Activated CD8-positive, alpha-beta memory T cell treated with anti-CD3 and anti-CD28 coated beads, Interleukin-2, amount 10 ng/mL, durations not matched to agents 7 days and 5 days (primary cell): ENCODE measurements around the gene BUD23. TPM values are rescaled to one million over a fixed set of nuclear protein-coding genes. Genes with fewer than 3 reads are reported as not detected.

Source experiments
- ATAC-seq: fragments of 150-1000 bp; cut with Tn5 transposase; one replicate; pipeline ENCODE4 v1.10.0; 2021; ENCODE audit warnings: moderate library complexity
- CTCF ChIA-PET: fragments of 350-600 bp; sonication (Branson Sonifier 250); formaldehyde crosslinking; loops from one replicate; lab custom pipeline; 2021; ENCODE audit warnings: antibody characterized with exemption; lab: Charles Lee
- DNase-seq: peaks from one replicate; pipeline ENCODE4 v3.0.0-alpha.2; 2020
- H3K27ac Mint-ChIP-seq: one replicate; pipeline ENCODE4 v1.8.0; 2021; ENCODE audit warnings: mild to moderate bottlenecking, mixed read lengths
- H3K27me3 Mint-ChIP-seq: one replicate; pipeline ENCODE4 v1.8.0; 2021; ENCODE audit warnings: mixed read lengths
- H3K36me3 Mint-ChIP-seq: one replicate; pipeline ENCODE4 v1.8.0; 2021; ENCODE audit warnings: mild to moderate bottlenecking, mixed read lengths
- H3K4me1 Mint-ChIP-seq: one replicate; pipeline ENCODE4 v1.8.0; 2021; ENCODE audit warnings: mixed read lengths
- H3K4me3 Mint-ChIP-seq: one replicate; pipeline ENCODE4 v1.8.0; 2021; ENCODE audit warnings: mild to moderate bottlenecking, moderate library complexity, mixed read lengths
- H3K9me3 Mint-ChIP-seq: one replicate; pipeline ENCODE4 v1.8.0; 2022; ENCODE audit warnings: low read depth, mixed read lengths
- total RNA-seq, 2 experiments: library from RNA; stranded (reverse); gene quantifications; one replicate each; pipeline ENCODE4 v1.2.3, GENCODE V29; 2021

BUD23 gene
- total RNA-seq: 10 to 100 TPM; 60.5 to 72.7 TPM

DNA sequence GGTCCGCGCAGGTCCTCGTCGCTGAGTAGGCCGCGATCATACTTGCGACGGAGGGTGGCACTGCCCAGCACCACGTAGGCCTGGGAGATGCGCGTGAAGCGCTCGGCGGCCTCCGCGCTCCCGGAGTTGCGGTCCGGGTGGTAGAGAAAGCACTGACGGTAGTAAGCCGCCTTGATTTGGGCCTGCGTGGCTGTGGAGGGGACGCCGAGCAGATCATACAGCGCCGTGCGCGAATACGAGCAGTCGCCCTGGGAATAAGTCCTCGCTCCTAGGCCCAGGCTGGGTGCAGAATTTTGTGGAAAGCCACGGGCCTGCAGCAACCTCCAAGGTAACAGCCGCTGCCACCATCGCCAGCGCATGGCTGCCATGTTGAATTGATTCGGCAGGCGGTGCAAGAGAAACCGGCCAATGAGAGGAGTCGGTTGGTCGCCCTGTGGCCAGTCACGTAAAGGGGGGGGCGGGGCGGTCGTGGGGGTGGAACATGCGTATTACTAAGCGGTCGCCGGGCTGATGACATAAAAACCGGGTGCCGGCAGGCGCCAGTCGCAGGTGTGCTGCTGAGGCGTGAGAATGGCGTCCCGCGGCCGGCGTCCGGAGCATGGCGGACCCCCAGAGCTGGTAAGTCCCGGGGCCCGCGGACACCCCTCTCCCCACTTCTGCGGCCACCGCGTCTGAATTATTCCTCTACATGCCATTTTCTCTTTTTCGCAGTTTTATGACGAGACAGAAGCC lies at the start of gene BUD23, which contains the start of gene DNAJC30:
TSS of gene BUD23 (plus strand) at position 542 of the 732 bp plus-strand sequence. CDS start at position 571, 29 bp downstream.
TSS of gene DNAJC30 (minus strand) at position 398 of the 732 bp plus-strand sequence. CDS start at position 368, 30 bp downstream.
- H3K36me3 Mint-ChIP-seq: peaks cover 23% of the 10 kb centered on the region
- peak within 1 kb of the TSS; percentile 95 for H3K4me3 Mint-ChIP-seq
- peaks cover 39% of the 10 kb centered on the region for H3K4me1 Mint-ChIP-seq
- DNase-seq (peak; percentile 98), ATAC-seq (peak; percentile 97)
- CTCF ChIA-PET: no interaction called here
- no peaks in the 10 kb centered on the region for H3K9me3 Mint-ChIP-seq
- no peaks in the 10 kb centered on the region for H3K27me3 Mint-ChIP-seq
- H3K27ac Mint-ChIP-seq: peak within 1 kb of the TSS; percentile 96

GRCh38 chr7:73633844-73634243 lies 49.6 kb upstream of the BUD23 start:
- no peak overlapping the region for H3K27ac Mint-ChIP-seq
- H3K36me3 Mint-ChIP-seq: no peaks in the 10 kb centered on the region
- no peak for ATAC-seq
- H3K9me3 Mint-ChIP-seq: no peaks in the 10 kb centered on the region
- no peaks in the 10 kb centered on the region for H3K4me1 Mint-ChIP-seq
- H3K4me3 Mint-ChIP-seq: no peak overlapping the region
- CTCF ChIA-PET: no interaction called here
- H3K27me3 Mint-ChIP-seq: peaks cover 39% of the 10 kb centered on the region
- no peak for DNase-seq

- DNase-seq (no peak), ATAC-seq (no peak)
- H3K27me3 Mint-ChIP-seq: peaks cover 35% of the 10 kb centered on the region
- CTCF ChIA-PET: no interaction called here
- H3K9me3 Mint-ChIP-seq: no peaks in the 10 kb centered on the region
- H3K36me3 Mint-ChIP-seq: no peaks in the 10 kb centered on the region
- no peak overlapping the region for H3K27ac Mint-ChIP-seq
- H3K4me3 Mint-ChIP-seq: no peak overlapping the region
- H3K4me1 Mint-ChIP-seq: no peaks in the 10 kb centered on the region
Measured at GRCh38 chr7:73635428-73636200, 47.8 kb upstream of the BUD23 start.

DNA sequence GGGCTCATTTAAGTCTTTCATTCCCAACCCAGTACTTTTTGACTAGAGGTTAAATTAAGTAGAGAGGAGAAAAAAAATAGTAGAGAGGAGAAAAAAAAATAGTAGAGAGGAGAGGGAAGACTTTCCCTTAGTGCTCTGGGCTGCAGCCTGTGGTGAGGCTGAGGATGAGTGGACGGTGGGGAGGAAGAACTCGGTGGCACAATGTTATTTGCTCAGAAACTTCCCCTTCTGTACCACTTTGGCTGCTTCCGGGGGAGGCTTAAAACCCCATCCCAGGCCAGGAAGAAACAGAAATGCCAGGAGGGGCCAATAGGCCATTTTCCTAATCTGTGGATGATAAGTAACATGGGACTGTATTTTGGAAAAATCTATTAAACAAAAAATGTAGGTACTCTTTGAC lies 44.5 kb upstream of the BUD23 start:
- Mint-ChIP-seq H3K4me3 (no peak overlapping the region), H3K36me3 (no peaks in the 10 kb centered on the region), H3K27me3 (peaks cover 19% of the 10 kb centered on the region), H3K9me3 (peaks cover 3% of the 10 kb centered on the region), H3K4me1 (no peaks in the 10 kb centered on the region), H3K27ac (no peak overlapping the region)
- DNase-seq: no peak
- CTCF ChIA-PET: no interaction called here
- no peak for ATAC-seq

DNA sequence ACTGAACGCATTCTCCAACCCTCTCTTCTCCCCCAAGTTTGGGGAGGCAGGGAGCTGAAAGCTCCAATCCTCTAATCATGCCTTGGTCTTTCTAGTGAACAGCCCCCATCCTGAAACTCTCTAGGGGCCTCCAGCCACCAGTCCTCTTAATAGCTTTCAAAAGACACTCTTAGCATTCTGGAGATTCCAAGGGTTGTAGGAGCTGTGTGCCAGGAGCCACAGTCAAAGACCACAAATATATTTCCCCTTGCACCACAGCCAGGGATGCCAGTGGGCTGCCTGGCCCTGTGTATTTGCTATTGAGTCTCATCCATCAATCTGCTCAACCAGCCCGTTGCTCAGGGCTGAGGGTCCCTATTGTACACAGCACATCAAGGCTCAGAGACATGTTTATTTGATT lies 40.6 kb upstream of the BUD23 start:
- no peak for DNase-seq
- no peaks in the 10 kb centered on the region for H3K4me1 Mint-ChIP-seq
- H3K27me3 Mint-ChIP-seq: peaks cover 37% of the 10 kb centered on the region
- no peak for ATAC-seq
- no peaks in the 10 kb centered on the region for H3K36me3 Mint-ChIP-seq
- no peak overlapping the region for H3K27ac Mint-ChIP-seq
- H3K9me3 Mint-ChIP-seq: peaks cover 3% of the 10 kb centered on the region
- H3K4me3 Mint-ChIP-seq: no peak overlapping the region
- CTCF ChIA-PET: interaction anchor here (0.6 to 3.2 kb wide), 2 partner anchors 27 to 36 kb away, joined by 3 to 14 read pairs; no protein-coding TSS in a partner anchor

GRCh38 chr7:73644688-73645286 lies 38.6 kb upstream of the BUD23 start:
- CTCF ChIA-PET: interaction anchor here (3.2 kb wide), 1 partner anchor 38 kb away, joined by 14 read pairs; no protein-coding TSS in a partner anchor

GRCh38 chr7:73645643-73646174 lies 37.7 kb upstream of the BUD23 start:
- Mint-ChIP-seq H3K4me3 (no peak overlapping the region), H3K9me3 (peaks cover 3% of the 10 kb centered on the region), H3K36me3 (no peaks in the 10 kb centered on the region), H3K4me1 (peaks cover 4% of the 10 kb centered on the region), H3K27ac (no peak overlapping the region), H3K27me3 (peaks cover 57% of the 10 kb centered on the region)
- ATAC-seq (no peak), DNase-seq (no peak)
- CTCF ChIA-PET: interaction anchor here (1.1 to 3.2 kb wide), 3 partner anchors 39 to 80 kb away, joined by 3 to 14 read pairs (median 7); no protein-coding TSS in a partner anchor

More at GRCh38 chr7:73644688-73645286, 38.6 kb upstream of the BUD23 start:
- Mint-ChIP-seq H3K27me3 (peaks cover 51% of the 10 kb centered on the region), H3K9me3 (peaks cover 3% of the 10 kb centered on the region), H3K36me3 (no peaks in the 10 kb centered on the region), H3K4me3 (no peak overlapping the region), H3K4me1 (peaks cover 4% of the 10 kb centered on the region), H3K27ac (no peak overlapping the region)
- DNase-seq: no peak
- no peak for ATAC-seq

- H3K9me3 Mint-ChIP-seq: no peaks in the 10 kb centered on the region
- CTCF ChIA-PET: interaction anchor here (1.1 to 1.6 kb wide), 2 partner anchors 40 to 78 kb away, joined by 3 to 7 read pairs; no protein-coding TSS in a partner anchor
- peaks cover 62% of the 10 kb centered on the region for H3K27me3 Mint-ChIP-seq
- peaks cover 4% of the 10 kb centered on the region for H3K4me1 Mint-ChIP-seq
- no peaks in the 10 kb centered on the region for H3K36me3 Mint-ChIP-seq
- peak; percentile 18 for ATAC-seq
- no peak overlapping the region for H3K27ac Mint-ChIP-seq
- H3K4me3 Mint-ChIP-seq: no peak overlapping the region
- no peak for DNase-seq
Measured at GRCh38 chr7:73646785-73647724, 36.3 kb upstream of the BUD23 start.

GRCh38 chr7:73647725-73648592 lies 35.4 kb upstream of the BUD23 start:
- Mint-ChIP-seq H3K36me3 (no peaks in the 10 kb centered on the region), H3K4me1 (peaks cover 4% of the 10 kb centered on the region), H3K9me3 (no peaks in the 10 kb centered on the region), H3K4me3 (no peak overlapping the region), H3K27me3 (peaks cover 66% of the 10 kb centered on the region), H3K27ac (no peak overlapping the region)
- ATAC-seq (peak; percentile 79), DNase-seq (no peak)
- CTCF ChIA-PET: no interaction called here

DNA sequence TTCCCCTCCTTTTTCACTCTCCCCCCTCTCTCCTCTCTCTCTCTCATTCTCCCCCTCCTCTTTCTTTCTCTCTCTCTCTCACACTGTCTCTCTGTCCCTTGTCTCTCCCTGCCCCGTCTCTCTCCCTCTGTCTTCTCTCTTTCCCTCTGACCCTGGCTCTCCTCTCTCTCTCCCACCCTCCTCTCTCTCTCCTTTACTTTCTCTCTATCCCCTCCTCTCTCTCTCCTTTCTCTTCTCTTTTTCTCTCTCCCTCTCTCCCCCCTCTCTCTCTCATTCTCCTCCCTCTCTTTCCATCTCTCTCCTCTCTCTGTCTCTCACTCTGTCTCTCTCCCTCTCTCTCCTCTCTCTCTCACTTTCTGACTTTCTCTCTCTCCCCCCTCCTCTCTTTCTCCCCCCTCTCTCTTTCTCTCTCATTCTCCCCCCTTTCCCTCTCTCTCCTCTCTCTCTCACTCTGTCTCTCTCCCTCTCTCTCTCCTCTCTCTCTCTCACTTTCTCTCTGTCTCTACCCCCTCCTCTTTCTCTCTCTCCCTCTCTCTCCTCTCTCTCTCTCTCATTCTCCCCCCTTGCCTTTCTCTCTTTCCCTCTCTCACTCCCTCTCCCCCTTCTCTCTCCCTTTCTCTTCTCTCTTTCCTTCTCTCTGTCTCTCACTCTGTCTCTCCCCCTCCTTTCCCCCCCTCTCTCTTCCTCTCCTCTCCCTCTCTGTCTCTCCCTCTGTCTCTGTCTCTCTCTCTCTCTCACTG lies 34.6 kb upstream of the BUD23 start:
- Mint-ChIP-seq H3K4me3 (no peak overlapping the region), H3K36me3 (no peaks in the 10 kb centered on the region), H3K9me3 (no peaks in the 10 kb centered on the region), H3K27ac (no peak overlapping the region), H3K27me3 (peaks cover 64% of the 10 kb centered on the region), H3K4me1 (peaks cover 4% of the 10 kb centered on the region)
- no peak for DNase-seq
- no peak for ATAC-seq
- CTCF ChIA-PET: no interaction called here

GRCh38 chr7:73649576-73649975 lies 33.8 kb upstream of the BUD23 start:
- no peak overlapping the region for H3K27ac Mint-ChIP-seq
- peaks cover 62% of the 10 kb centered on the region for H3K27me3 Mint-ChIP-seq
- DNase-seq (no peak), ATAC-seq (no peak)
- no peaks in the 10 kb centered on the region for H3K9me3 Mint-ChIP-seq
- CTCF ChIA-PET: no interaction called here
- no peak overlapping the region for H3K4me3 Mint-ChIP-seq
- H3K36me3 Mint-ChIP-seq: no peaks in the 10 kb centered on the region
- peaks cover 4% of the 10 kb centered on the region for H3K4me1 Mint-ChIP-seq
